Calu3 (cell line): Measurements from ENCODE around the gene SPAG16. TPM values are rescaled to one million over a fixed set of nuclear protein-coding genes. Genes with fewer than 3 reads are reported as not detected.

ENCODE experiments used
- BruUV-seq: library from RNA; stranded (reverse); fragments of 400-500 nt; replicated peaks from 2 replicates; lab custom pipeline; 2021; lab: Mats Ljungman, UMichigan
- CTCF ChIA-PET: fragments of 300-600 bp; sonication (Branson Sonifier 250); formaldehyde crosslinking; loops from one replicate; lab custom pipeline; 2022; ENCODE audit warnings: antibody characterized with exemption; lab: Charles Lee
- DNase-seq: peaks from one replicate; pipeline ENCODE4 v3.0.0; 2022
- H3K27ac Mint-ChIP-seq: one replicate; pipeline ENCODE4 v1.8.0; 2022; ENCODE audit warnings: mixed read lengths; ENCODE audit not compliant: unreplicated experiment
- H3K27me3 Mint-ChIP-seq: one replicate; pipeline ENCODE4 v1.8.0; 2022; ENCODE audit warnings: mixed read lengths; ENCODE audit not compliant: unreplicated experiment
- H3K36me3 Mint-ChIP-seq: one replicate; pipeline ENCODE4 v1.8.0; 2022; ENCODE audit warnings: mild to moderate bottlenecking, moderate library complexity, mixed read lengths; ENCODE audit not compliant: insufficient read depth, unreplicated experiment
- H3K4me1 Mint-ChIP-seq: one replicate; pipeline ENCODE4 v1.8.0; 2022; ENCODE audit warnings: mild to moderate bottlenecking, low read depth, mixed read lengths; ENCODE audit not compliant: unreplicated experiment
- H3K4me3 Mint-ChIP-seq: one replicate; pipeline ENCODE4 v1.8.0; 2022; ENCODE audit warnings: mild to moderate bottlenecking, low read depth, moderate library complexity, mixed read lengths; ENCODE audit not compliant: unreplicated experiment
- H3K9me3 Mint-ChIP-seq: one replicate; pipeline ENCODE4 v1.8.0; 2022; ENCODE audit warnings: low read depth, mixed read lengths; ENCODE audit not compliant: unreplicated experiment
- intact Hi-C: fragments of 100-400 bp; cut with micrococcal nuclease; formaldehyde crosslinking; loops from one replicate; pipeline ENCODE4 v1.10.0; 2022; ENCODE audit not compliant: unreplicated experiment
- total RNA-seq: library from RNA; stranded (reverse); gene quantifications from 2 replicates; pipeline ENCODE4 v1.2.3, GENCODE V29; 2022
- TF ChIP-seq, protein P1 (sequence below): fragments of 200-600 bp; IDR thresholded peaks from one replicate; pipeline ENCODE4 v1.8.0; 2022; ENCODE audit warnings: antibody characterized with exemption; ENCODE audit not compliant: unreplicated experiment

SPAG16 gene
- total RNA-seq, 1 experiment from 2014 or later = 30.2 TPM

DNA sequence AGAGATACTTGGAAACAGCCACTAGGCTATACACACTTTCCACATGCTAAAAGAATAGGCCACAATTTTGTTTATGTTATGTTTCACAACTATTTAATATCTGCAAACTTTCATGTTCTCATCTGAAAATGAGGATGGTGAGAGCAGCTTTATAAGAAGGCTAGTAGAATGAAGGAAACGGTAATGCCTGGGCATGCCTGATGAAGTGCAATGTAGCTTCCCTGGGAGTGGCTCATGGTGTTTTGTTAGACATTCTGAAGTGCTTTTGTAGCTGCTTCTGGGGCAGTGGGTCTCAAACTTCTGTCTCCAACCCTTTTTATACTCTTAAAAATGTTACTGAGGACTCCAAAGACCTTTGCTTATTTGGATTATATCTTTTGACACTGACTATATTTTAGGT is 933.3 kb downstream of the SPAG16 start:
- intact Hi-C loops = no loop called here
- CTCF ChIA-PET = no interaction called here
- Mint-ChIP-seq H3K9me3 (peaks cover 2% of the 10 kb centered on the region), H3K27ac (no peak overlapping the region), H3K4me1 (peaks cover 9% of the 10 kb centered on the region), H3K27me3 (no peaks in the 10 kb centered on the region), H3K36me3 (no peaks in the 10 kb centered on the region), H3K4me3 (no peak overlapping the region)
- DNase-seq = no peak
- BruUV-seq = no TSS peak
- TF ChIP-seq, protein P1, sequence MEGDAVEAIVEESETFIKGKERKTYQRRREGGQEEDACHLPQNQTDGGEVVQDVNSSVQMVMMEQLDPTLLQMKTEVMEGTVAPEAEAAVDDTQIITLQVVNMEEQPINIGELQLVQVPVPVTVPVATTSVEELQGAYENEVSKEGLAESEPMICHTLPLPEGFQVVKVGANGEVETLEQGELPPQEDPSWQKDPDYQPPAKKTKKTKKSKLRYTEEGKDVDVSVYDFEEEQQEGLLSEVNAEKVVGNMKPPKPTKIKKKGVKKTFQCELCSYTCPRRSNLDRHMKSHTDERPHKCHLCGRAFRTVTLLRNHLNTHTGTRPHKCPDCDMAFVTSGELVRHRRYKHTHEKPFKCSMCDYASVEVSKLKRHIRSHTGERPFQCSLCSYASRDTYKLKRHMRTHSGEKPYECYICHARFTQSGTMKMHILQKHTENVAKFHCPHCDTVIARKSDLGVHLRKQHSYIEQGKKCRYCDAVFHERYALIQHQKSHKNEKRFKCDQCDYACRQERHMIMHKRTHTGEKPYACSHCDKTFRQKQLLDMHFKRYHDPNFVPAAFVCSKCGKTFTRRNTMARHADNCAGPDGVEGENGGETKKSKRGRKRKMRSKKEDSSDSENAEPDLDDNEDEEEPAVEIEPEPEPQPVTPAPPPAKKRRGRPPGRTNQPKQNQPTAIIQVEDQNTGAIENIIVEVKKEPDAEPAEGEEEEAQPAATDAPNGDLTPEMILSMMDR = no peak

DNA sequence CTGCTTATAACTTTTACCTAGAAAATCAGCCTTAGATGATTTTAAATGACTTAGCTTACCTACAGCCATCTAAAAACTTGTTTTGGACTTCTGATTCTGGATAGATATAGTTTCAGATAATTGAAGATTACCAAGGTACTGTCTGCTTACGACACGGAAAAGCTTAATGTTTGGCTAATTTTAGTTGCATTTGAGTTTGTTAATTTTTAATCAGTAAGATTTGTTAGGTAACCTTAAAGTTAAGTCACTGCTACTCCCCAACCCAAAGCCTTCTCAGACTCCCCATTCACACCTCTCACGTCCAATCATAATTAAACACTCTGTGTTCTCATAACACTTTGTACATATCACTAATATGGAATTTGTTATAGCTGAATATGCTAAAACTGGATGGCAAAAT is 936.0 kb downstream of the SPAG16 start:
- peaks cover 5% of the 10 kb centered on the region for H3K4me1 Mint-ChIP-seq
- CTCF ChIA-PET = no interaction called here
- TF ChIP-seq, protein P1 = no peak
- no peak overlapping the region for H3K4me3 Mint-ChIP-seq
- H3K9me3 Mint-ChIP-seq = peaks cover 2% of the 10 kb centered on the region
- BruUV-seq = no TSS peak
- intact Hi-C loops = no loop called here
- DNase-seq = no peak
- no peaks in the 10 kb centered on the region for H3K27me3 Mint-ChIP-seq
- H3K27ac Mint-ChIP-seq = no peak overlapping the region
- no peaks in the 10 kb centered on the region for H3K36me3 Mint-ChIP-seq

DNA sequence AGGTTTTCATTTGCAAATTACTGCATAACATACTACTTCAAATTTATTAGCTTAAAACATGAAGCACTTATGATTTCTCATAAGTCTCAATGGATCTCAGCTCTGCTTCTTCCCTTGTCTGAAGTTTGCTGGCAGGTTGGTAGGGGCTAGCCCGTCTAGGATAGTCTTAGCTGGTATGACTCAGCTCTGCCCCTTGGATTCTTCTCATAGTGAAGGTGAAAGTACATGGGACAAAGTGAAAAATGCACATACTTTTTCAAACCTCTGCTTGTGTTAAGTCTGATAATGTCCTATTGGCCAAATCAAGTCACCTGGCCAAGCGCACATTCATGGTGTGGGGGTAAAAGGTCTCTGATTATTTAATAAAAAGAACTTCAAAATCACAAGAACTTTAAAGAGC is 941.8 kb downstream of the SPAG16 start:
- Mint-ChIP-seq H3K36me3 (no peaks in the 10 kb centered on the region), H3K27me3 (no peaks in the 10 kb centered on the region), H3K4me1 (peaks cover 8% of the 10 kb centered on the region), H3K9me3 (no peaks in the 10 kb centered on the region), H3K27ac (no peak overlapping the region), H3K4me3 (no peak overlapping the region)
- intact Hi-C loops = no loop called here
- DNase-seq = no peak
- CTCF ChIA-PET = no interaction called here
- TF ChIP-seq, protein P1 = no peak
- BruUV-seq = no TSS peak

DNA sequence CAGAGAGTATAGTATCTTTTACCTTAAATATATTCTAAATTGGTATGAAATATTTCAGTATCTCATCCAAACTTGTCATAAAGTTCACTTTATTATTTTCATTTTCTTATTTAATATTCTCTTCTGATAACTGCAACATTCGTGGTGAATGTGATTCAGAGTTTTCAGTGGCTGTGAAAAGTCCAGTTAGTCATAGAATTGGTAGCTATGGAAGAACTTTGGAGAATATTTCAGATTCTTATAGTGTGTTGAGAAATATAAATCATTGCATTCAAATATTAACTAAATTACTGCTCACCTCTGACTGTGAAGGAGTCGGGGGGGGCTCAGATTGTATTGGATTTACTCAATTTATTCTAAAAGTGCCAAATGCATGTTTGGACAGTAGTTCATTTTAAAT is 948.0 kb downstream of the SPAG16 start:
- CTCF ChIA-PET = no interaction called here
- TF ChIP-seq, protein P1 = no peak
- no peaks in the 10 kb centered on the region for H3K4me1 Mint-ChIP-seq
- no peak overlapping the region for H3K4me3 Mint-ChIP-seq
- BruUV-seq = no TSS peak
- intact Hi-C loops = no loop called here
- H3K36me3 Mint-ChIP-seq = no peaks in the 10 kb centered on the region
- no peak for DNase-seq
- H3K27me3 Mint-ChIP-seq = no peaks in the 10 kb centered on the region
- no peaks in the 10 kb centered on the region for H3K9me3 Mint-ChIP-seq
- H3K27ac Mint-ChIP-seq = no peak overlapping the region
